Bronchial epithelial cell (primary cell): Measurements from ENCODE around the gene RGS3. TPM values are rescaled to one million over a fixed set of nuclear protein-coding genes. Genes with fewer than 3 reads are reported as not detected.

Experiments
- DNase-seq: peaks from one replicate; pipeline ENCODE4 v3.0.0-alpha.2; 2010; ENCODE audit warnings: low read depth
- FAIRE-seq: peaks from 2 replicates; lab custom pipeline; 2011; peaks lifted over from hg19 to GRCh38; lab: Jason Lieb, UNC
- H3K27me3 ChIP-seq: 2 replicates; pipeline ENCODE4 v1.5.1; 2011; ENCODE audit warnings: low read length; ENCODE audit not compliant: control insufficient read depth, insufficient read depth
- H3K36me3 ChIP-seq: 2 replicates; pipeline ENCODE4 v1.5.1; 2011; ENCODE audit warnings: low read length; ENCODE audit not compliant: control insufficient read depth, insufficient read depth
- H3K4me3 ChIP-seq: 2 replicates; pipeline ENCODE4 v1.5.1; 2011; ENCODE audit warnings: mild to moderate bottlenecking, low read depth, low read length, control low read depth
- total RNA-seq: library from RNA; depleted of rRNA; stranded (reverse); fragments of >200 nt; gene quantifications from 2 replicates; pipeline ENCODE4 v1.2.1, GENCODE V29; 2014
- TF ChIP-seq, protein P1 (sequence below): IDR thresholded peaks from 2 replicates; pipeline ENCODE4 v1.5.1; 2011; ENCODE audit warnings: mild to moderate bottlenecking, moderate library complexity, low read length, control low read depth, inconsistent platforms; ENCODE audit not compliant: insufficient read depth, severe bottlenecking

Gene RGS3
- total RNA-seq, 1 donor from 2014 or later, result 22.1 TPM

- TF ChIP-seq, protein P1, sequence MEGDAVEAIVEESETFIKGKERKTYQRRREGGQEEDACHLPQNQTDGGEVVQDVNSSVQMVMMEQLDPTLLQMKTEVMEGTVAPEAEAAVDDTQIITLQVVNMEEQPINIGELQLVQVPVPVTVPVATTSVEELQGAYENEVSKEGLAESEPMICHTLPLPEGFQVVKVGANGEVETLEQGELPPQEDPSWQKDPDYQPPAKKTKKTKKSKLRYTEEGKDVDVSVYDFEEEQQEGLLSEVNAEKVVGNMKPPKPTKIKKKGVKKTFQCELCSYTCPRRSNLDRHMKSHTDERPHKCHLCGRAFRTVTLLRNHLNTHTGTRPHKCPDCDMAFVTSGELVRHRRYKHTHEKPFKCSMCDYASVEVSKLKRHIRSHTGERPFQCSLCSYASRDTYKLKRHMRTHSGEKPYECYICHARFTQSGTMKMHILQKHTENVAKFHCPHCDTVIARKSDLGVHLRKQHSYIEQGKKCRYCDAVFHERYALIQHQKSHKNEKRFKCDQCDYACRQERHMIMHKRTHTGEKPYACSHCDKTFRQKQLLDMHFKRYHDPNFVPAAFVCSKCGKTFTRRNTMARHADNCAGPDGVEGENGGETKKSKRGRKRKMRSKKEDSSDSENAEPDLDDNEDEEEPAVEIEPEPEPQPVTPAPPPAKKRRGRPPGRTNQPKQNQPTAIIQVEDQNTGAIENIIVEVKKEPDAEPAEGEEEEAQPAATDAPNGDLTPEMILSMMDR, result no peak
- DNase-seq (peak; percentile 91), FAIRE-seq (no peak)
- no peak overlapping the region for H3K4me3 ChIP-seq
- no peaks in the 10 kb centered on the region for H3K27me3 ChIP-seq
- no peaks in the 10 kb centered on the region for H3K36me3 ChIP-seq
These were observed 56.6 kb downstream of the RGS3 start for GRCh38 chr9:113520109-113520642.

DNA sequence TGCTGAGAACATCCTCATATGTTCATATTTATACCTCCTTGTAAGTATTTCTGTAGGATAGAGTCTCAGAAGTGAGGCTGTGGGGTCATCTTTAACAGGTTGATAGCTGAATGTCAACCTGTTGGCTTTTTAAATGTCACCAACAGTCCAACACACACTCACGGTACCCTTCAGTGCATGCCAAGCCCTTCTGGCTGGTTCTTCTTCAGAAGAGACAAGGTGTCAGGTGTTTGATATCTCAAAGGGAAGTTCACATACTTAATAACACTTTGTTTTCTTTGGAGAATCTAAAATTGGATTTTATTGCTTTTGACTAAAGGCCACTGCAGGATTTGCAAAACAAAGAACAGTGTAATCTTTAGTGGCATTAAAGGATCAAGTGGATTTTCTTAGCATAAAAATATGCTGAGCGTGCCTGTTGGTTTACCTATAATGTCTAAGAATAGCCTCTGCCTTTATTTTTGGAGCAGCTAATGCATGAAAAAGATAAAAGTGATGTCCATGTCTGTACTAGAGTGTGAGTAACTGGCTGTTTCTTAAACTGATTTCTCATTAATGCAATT, 58.2 kb downstream of the RGS3 start:
- Histone ChIP-seq H3K4me3 (no peak overlapping the region), H3K36me3 (no peaks in the 10 kb centered on the region), H3K27me3 (no peaks in the 10 kb centered on the region)
- DNase-seq (no peak), FAIRE-seq (no peak)
- TF ChIP-seq, protein P1, result no peak

DNA sequence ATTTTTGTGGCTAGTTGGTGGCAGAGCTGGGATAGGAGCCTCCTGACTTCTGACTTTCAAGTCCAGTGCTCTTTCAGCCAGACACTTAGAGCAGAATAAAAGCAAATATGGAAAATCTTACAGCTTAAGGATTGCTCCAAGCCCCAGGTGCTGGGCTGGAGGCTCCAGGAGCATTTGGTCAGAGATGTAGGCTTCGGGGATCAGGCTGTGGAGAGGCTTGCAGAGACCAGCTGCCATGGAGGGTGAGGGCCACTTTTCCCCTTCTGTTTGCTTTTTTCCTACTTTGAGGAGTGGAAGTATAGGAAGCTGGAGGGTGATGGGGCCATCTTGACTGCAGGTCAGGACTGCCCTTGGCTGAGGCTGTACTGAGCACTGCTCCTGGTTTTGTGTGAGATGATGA, 58.9 kb downstream of the RGS3 start:
- no peak overlapping the region for H3K4me3 ChIP-seq
- TF ChIP-seq, protein P1, result no peak

DNA sequence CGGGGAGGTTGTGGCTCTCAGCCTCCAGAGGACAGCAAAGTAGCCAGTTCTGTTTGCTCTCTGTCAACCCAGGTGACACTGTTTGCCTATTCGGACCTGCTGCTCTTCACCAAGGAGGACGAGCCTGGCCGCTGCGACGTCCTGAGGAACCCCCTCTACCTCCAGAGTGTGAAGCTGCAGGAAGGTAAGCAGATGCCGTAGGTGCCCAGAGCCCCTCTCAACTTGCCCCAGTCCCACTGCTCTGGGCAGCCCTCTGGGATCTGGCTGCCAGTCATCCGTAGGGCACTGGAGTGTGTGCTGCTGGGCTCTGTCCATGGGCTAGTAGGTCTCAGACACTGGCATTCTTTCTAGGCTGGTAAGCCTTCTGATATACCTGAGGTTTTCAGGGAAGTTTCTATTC, 59.3 kb downstream of the RGS3 start:
- DNase-seq (no peak), FAIRE-seq (no peak)
- Histone ChIP-seq H3K36me3 (no peaks in the 10 kb centered on the region), H3K27me3 (no peaks in the 10 kb centered on the region), H3K4me3 (no peak overlapping the region)
- TF ChIP-seq, protein P1, result no peak

More for the DNA sequence above, 58.9 kb downstream of the RGS3 start:
- H3K27me3 ChIP-seq, result no peaks in the 10 kb centered on the region
- DNase-seq, result no peak
- FAIRE-seq, result no peak
- H3K36me3 ChIP-seq, result no peaks in the 10 kb centered on the region

GRCh38 chr9:113523421-113524141, 60.1 kb downstream of the RGS3 start:
- TF ChIP-seq, protein P1, result no peak
- H3K36me3 ChIP-seq, result no peaks in the 10 kb centered on the region
- DNase-seq (no peak), FAIRE-seq (no peak)
- H3K4me3 ChIP-seq, result no peak overlapping the region
- H3K27me3 ChIP-seq, result no peaks in the 10 kb centered on the region
